Esophagus muscularis mucosa (tissue), 4 donors: ENCODE measurements around the gene SLC25A23. TPM values are rescaled to one million over a fixed set of nuclear protein-coding genes. Genes with fewer than 3 reads are reported as not detected.
"Not testable (repeated sequence)": the region's sequence is repeated elsewhere in the genome, so short reads cannot be mapped to it uniquely, and the experiment has no call there.

Source experiments
- DNase-seq: peaks from one replicate; pipeline ENCODE4 v3.0.0-alpha.2; 2017; ENCODE audit errors: extremely low spot score
- H3K27ac ChIP-seq, 4 donors: fragments of 200-600 bp; sonication (generic); replicated peaks in 1 of 4; 1 replicate in 3 of 4; 2 replicates in 1 of 4; pipeline ENCODE4 v1.5.1; 2016 to 2019; ENCODE audit warnings: mild to moderate bottlenecking in 1 of 4
- H3K27me3 ChIP-seq, 4 donors: fragments of 200-600 bp; sonication (generic); one replicate each; pipeline versions ENCODE4 v1.5.1 to v1.6.0; 2016 to 2019
- H3K36me3 ChIP-seq, 4 donors: fragments of 200-600 bp; sonication (generic); one replicate each; pipeline ENCODE4 v1.5.1; 2016 to 2019
- H3K4me1 ChIP-seq, 4 donors: fragments of 200-600 bp; sonication (generic); one replicate each; pipeline ENCODE4 v1.5.1; 2016 to 2019
- H3K4me3 ChIP-seq, 4 donors: fragments of 200-600 bp; sonication (generic); 1 replicate in 2 of 4; 2 replicates in 2 of 4; pipeline ENCODE4 v1.5.1; 2016 to 2019; ENCODE audit warnings: mild to moderate bottlenecking in 4 of 4, moderate library complexity in 1 of 4
- H3K9me3 ChIP-seq, 4 donors: fragments of 200-600 bp; sonication (generic); 1 replicate in 3 of 4; 2 replicates in 1 of 4; pipeline ENCODE4 v1.5.1; 2016 to 2019
- CTCF ChIP-seq, 3 experiments: fragments of 200-600 bp in 2 of 3; fragments of 450-650 bp in 1 of 3; sonication (generic) in 2 of 3; IDR thresholded peaks; one replicate each; pipeline ENCODE4 v1.5.1; 2017 to 2019; ENCODE audit warnings: antibody characterized with exemption in 3 of 3, mild to moderate bottlenecking in 2 of 3, moderate library complexity in 1 of 3
- EP300 ChIP-seq: sonication (generic); formaldehyde crosslinking; IDR thresholded peaks from one replicate; pipeline ENCODE4 v1.6.1; 2017; ENCODE audit warnings: antibody characterized with exemption
- POLR2A ChIP-seq: fragments of 450-650 bp; IDR thresholded peaks from one replicate; pipeline ENCODE4 v1.6.1; 2017; ENCODE audit warnings: antibody characterized with exemption, moderate library complexity, mild to moderate bottlenecking, low read depth
- POLR2AphosphoS5 ChIP-seq, 2 donors: sonication (generic); formaldehyde crosslinking; IDR thresholded peaks; one replicate each; pipeline ENCODE4 v1.6.1; 2017; ENCODE audit warnings: antibody characterized with exemption in 2 of 2
- WGBS: methylation state at CpG from one replicate; pipeline ENCODE4 v1.1.5; 2018; 5-methylcytosine and 5-hydroxymethylcytosine counted together
- intact Hi-C: fragments of 100-400 bp; cut with DNase I; formaldehyde crosslinking; loops from one replicate; pipeline ENCODE4 v1.15.1; 2023
- total RNA-seq, 4 donors: library from RNA; depleted of rRNA; stranded (reverse); fragments of >200 nt; gene quantifications; one replicate each; pipeline versions ENCODE4 v1.1.0 to v1.2.1, GENCODE V29; 2016

SLC25A23 gene
- total RNA-seq, 4 donors from 2014 or later, result 215 to 412 (median 315) TPM

GRCh38 chr19:6433663-6434062, 25.9 kb downstream of the SLC25A23 start, which contains the start of gene SLC25A41:
TSS of gene SLC25A41 (minus strand) at chr19:6433763. CDS start at chr19:6433693, 70 bp downstream.
- H3K9me3 ChIP-seq, result no peaks in the 10 kb centered on the region
- intact Hi-C loops, result no loop called here
- H3K4me3 ChIP-seq, result no peak within 1 kb of the TSS
- H3K27ac ChIP-seq, result no peak within 1 kb of the TSS
- no peak for TF ChIP-seq POLR2A
- TF ChIP-seq POLR2AphosphoS5 (IDR thresholded peaks at IDR 0.05), result no peak
- TF ChIP-seq EP300, result no peak
- TF ChIP-seq CTCF (IDR thresholded peaks at IDR 0.05), result no peak
- 93% methylated on average over 10 of the region's 10 CpGs for WGBS
- peaks cover 0 to 18% (median 3%) of the 10 kb centered on the region in 4 donors for H3K36me3 ChIP-seq
- no peaks in the 10 kb centered on the region for H3K27me3 ChIP-seq
- H3K4me1 ChIP-seq, result no peaks in the 10 kb centered on the region
- DNase-seq, result no peak

- DNase-seq, result no peak
- whole genome bisulfite sequencing, result 85% methylated on average over 11 of the region's 11 CpGs
- no peak for TF ChIP-seq POLR2AphosphoS5 (IDR thresholded peaks at IDR 0.05)
- H3K27ac ChIP-seq, result no peak overlapping the region
- intact Hi-C loops, result no loop called here
- no peaks in the 10 kb centered on the region for H3K4me1 ChIP-seq
- peaks cover 0 to 18% (median 3%) of the 10 kb centered on the region in 4 donors for H3K36me3 ChIP-seq
- no peaks in the 10 kb centered on the region for H3K27me3 ChIP-seq
- no peaks in the 10 kb centered on the region for H3K9me3 ChIP-seq
- H3K4me3 ChIP-seq, result no peak overlapping the region
These were observed 26.4 kb downstream of the SLC25A23 start for GRCh38 chr19:6433165-6433564.

GRCh38 chr19:6431891-6432290, 27.7 kb downstream of the SLC25A23 start:
- no peak overlapping the region for H3K4me3 ChIP-seq
- no peak for TF ChIP-seq POLR2AphosphoS5 (IDR thresholded peaks at IDR 0.05)
- no peak for TF ChIP-seq POLR2A
- TF ChIP-seq CTCF (IDR thresholded peaks at IDR 0.05), result no peak
- TF ChIP-seq EP300, result no peak
- H3K9me3 ChIP-seq, result no peaks in the 10 kb centered on the region
- no peak for DNase-seq
- no peaks in the 10 kb centered on the region for H3K4me1 ChIP-seq
- intact Hi-C loops, result no loop called here
- H3K27ac ChIP-seq, result no peak overlapping the region
- H3K36me3 ChIP-seq, result peaks cover 0 to 18% (median 3%) of the 10 kb centered on the region in 4 donors
- WGBS, result 91% methylated on average over 11 of the region's 11 CpGs
- no peaks in the 10 kb centered on the region for H3K27me3 ChIP-seq

- intact Hi-C loops, result no loop called here
- DNase-seq, result no peak
- Histone ChIP-seq H3K4me3 (no peak overlapping the region), H3K36me3 (peaks cover 0 to 10% (median 3%) of the 10 kb centered on the region in 4 donors), H3K27ac (no peak overlapping the region), H3K9me3 (no peaks in the 10 kb centered on the region), H3K4me1 (peaks cover 4 to 7% (median 6%) of the 10 kb centered on the region in 4 donors), H3K27me3 (no peaks in the 10 kb centered on the region)
- TF ChIP-seq EP300 (no peak), POLR2AphosphoS5 (IDR thresholded peaks at IDR 0.05) (no peak), CTCF (IDR thresholded peaks at IDR 0.05) (no peak), POLR2A (no peak)
- 71% methylated on average over 19 of the region's 20 CpGs for WGBS
These were observed 30.0 kb downstream of the SLC25A23 start for GRCh38 chr19:6429419-6430221.

- H3K27ac ChIP-seq, H3K4me3 ChIP-seq, intact Hi-C loops, H3K27me3 ChIP-seq, DNase-seq, H3K9me3 ChIP-seq, H3K36me3 ChIP-seq, H3K4me1 ChIP-seq: not testable (repeated sequence)
- 89% methylated on average over 2 of the region's 2 CpGs for WGBS
These were observed 30.7 kb downstream of the SLC25A23 start for GRCh38 chr19:6428692-6429418.
